ENCODE measurements around the gene HEPACAM2. TPM values are rescaled to one million over a fixed set of nuclear protein-coding genes. Genes with fewer than 3 reads are reported as not detected.

Gene HEPACAM2
- total and polyA plus RNA-seq, 2 of the 4 experiments (the other 2 are of a cell fraction) = under 0.01 to 0.05 TPM

- no peak overlapping the region; the same call in 1 of the 2 replicates for H3K56ac ChIP-seq (ENCODE audit: extremely low read depth, insufficient read depth, low read length)
- H3K23ac ChIP-seq (ENCODE audit: low read depth, low read length) = no peak overlapping the region
- BruUV-seq (replicated peaks) = no TSS peak
- no peak overlapping the region for H2BK20ac ChIP-seq (ENCODE audit: low read depth, low read length)
- peak overlapping the region; percentile 27; the same call in 1 of the 2 replicates for H3K4me2 ChIP-seq (ENCODE audit: low read depth, low read length)
- H3K27ac ChIP-seq (ENCODE audit: insufficient read depth, low read length) = no peak overlapping the region
- H2BK5ac ChIP-seq (ENCODE audit: low read depth, low read length, poor library complexity, severe bottlenecking) = no peak overlapping the region
- H4K8ac ChIP-seq (ENCODE audit: low read depth in 2 of 2, low read length in 2 of 2) = peak overlapping the region in 1 of 2 experiments; percentile 61; a peak in 1 of 4 replicates
- no peak overlapping the region for H3K4me3 ChIP-seq (ENCODE audit: insufficient read depth, low read depth, low read length)
- peak; percentile 73 for DNase-seq
- peak overlapping the region; percentile 41; the same call in 1 of the 3 replicates for H2BK15ac ChIP-seq (ENCODE audit: low read depth, low read length)
- no peaks in the 10 kb centered on the region for H3K36me3 ChIP-seq (ENCODE audit: control insufficient read depth, insufficient read depth, low read length)
- H2AK9ac ChIP-seq (replicated peaks; ENCODE audit: low read depth, low read length, poor library complexity) = no peak overlapping the region
- 0 out of 4 replicates have a peak, but pooled peaks cover 0 to 5% of the 10 kb centered on the region in 2 experiments for H3K79me1 ChIP-seq (ENCODE audit: low read depth in 1 of 2, low read length in 2 of 2)
- no peaks in the 10 kb centered on the region for H3K27me3 ChIP-seq (ENCODE audit: control insufficient read depth, insufficient read depth, low read length)
- intact Hi-C loops (cut with micrococcal nuclease) (no loop called here), dilution Hi-C loops (cut with HindIII; ENCODE audit: low sequenced_read_pairs, unreplicated experiment) (no loop called here), in situ Hi-C loops (cut with MboI; ENCODE audit: low sequenced_read_pairs) (no loop called here)
- TF ChIP-seq MAFK (IDR thresholded peaks at IDR 0.05; ENCODE audit: low read depth, low read length) = peak; percentile 40; the same call in 1 of the 2 replicates
- TF ChIP-seq FOS (IDR thresholded peaks at IDR 0.05; ENCODE audit: low read depth, low read length) = peak; percentile 43; the same call in 1 of the 2 replicates
- TF ChIP-seq NFE2L2 (IDR thresholded peaks at IDR 0.05; ENCODE audit: low read depth, low read length) = no peak
- no peak for TF ChIP-seq POLR2A (IDR thresholded peaks at IDR 0.05; ENCODE audit: low read depth, low read length)
- WGBS, 2 experiments (ENCODE audit: extremely low coverage in 2 of 2, insufficient read length in 1 of 2) = no CpG with 5 or more reads among the region's 1 CpG
- H3K14ac ChIP-seq (replicated peaks; ENCODE audit: low read depth, low read length) = 0 out of 2 replicates have a peak overlapping the region, but pooled peaks have one; percentile 36
- H3K9me1 ChIP-seq (ENCODE audit: insufficient read depth, low read length) = no peaks in the 10 kb centered on the region
- peak overlapping the region; percentile 29; the same call in 1 of the 2 replicates for H3K4ac ChIP-seq (ENCODE audit: low read depth, low read length)
- H4K91ac ChIP-seq (ENCODE audit: insufficient read depth, low read depth, low read length) = 0 out of 2 replicates have a peak overlapping the region, but pooled peaks have one; percentile 16
- H3K18ac ChIP-seq (ENCODE audit: low read depth, low read length) = peak overlapping the region; percentile 80; the same call in 1 of the 2 replicates
- peak; percentile 75 for ATAC-seq (ENCODE audit: low read depth)
- H2AK5ac ChIP-seq (ENCODE audit: low read depth, low read length) = 0 out of 2 replicates have a peak overlapping the region, but pooled peaks have one; percentile 26
- H3K9ac ChIP-seq (ENCODE audit: low read depth, low read length) = no peak overlapping the region
- peak overlapping the region; percentile 78; the same call in 1 of the 2 replicates for H4K5ac ChIP-seq (ENCODE audit: low read depth, low read length)
- H2BK120ac ChIP-seq (ENCODE audit: low read depth, low read length) = peak overlapping the region; percentile 78; the same call in 1 of the 2 replicates
- CTCF ChIA-PET = interaction anchor here (0.6 kb wide), 1 partner anchor 55 kb away, joined by 5 read pairs; no protein-coding TSS in a partner anchor
- H4K20me1 ChIP-seq (ENCODE audit: insufficient read depth, low read length) = no peaks in the 10 kb centered on the region
- H3K9me3 ChIP-seq (ENCODE audit: control insufficient read depth, insufficient read depth, low read length) = no peaks in the 10 kb centered on the region
- H2AFZ ChIP-seq (replicated peaks; ENCODE audit: low read length, poor library complexity) = peak overlapping the region; percentile 76
- POLR2A ChIA-PET (ENCODE audit: unreplicated experiment) = no interaction called here
- H3K4me1 ChIP-seq (ENCODE audit: control insufficient read depth, insufficient read depth, low read length) = peaks cover 7% of the 10 kb centered on the region; the same call in 1 of the 2 replicates
Observed at GRCh38 chr7:93150200-93150835, 76.0 kb downstream of the HEPACAM2 start.

All from IMR-90 (cell line).